GM21737 (cell line): ENCODE measurements around the gene ADGRA1.
"Not testable (repeated sequence)": the region's sequence is repeated elsewhere in the genome, so short reads cannot be mapped to it uniquely, and the experiment has no call there.

Experiments used
- ATAC-seq: cut with Tn5 transposase; IDR thresholded peaks from one replicate; pipeline ENCODE4 v1.9.1; 2021; ENCODE audit warnings: mild to moderate bottlenecking, moderate library complexity; ENCODE audit not compliant: unreplicated experiment

Gene ADGRA1

DNA sequence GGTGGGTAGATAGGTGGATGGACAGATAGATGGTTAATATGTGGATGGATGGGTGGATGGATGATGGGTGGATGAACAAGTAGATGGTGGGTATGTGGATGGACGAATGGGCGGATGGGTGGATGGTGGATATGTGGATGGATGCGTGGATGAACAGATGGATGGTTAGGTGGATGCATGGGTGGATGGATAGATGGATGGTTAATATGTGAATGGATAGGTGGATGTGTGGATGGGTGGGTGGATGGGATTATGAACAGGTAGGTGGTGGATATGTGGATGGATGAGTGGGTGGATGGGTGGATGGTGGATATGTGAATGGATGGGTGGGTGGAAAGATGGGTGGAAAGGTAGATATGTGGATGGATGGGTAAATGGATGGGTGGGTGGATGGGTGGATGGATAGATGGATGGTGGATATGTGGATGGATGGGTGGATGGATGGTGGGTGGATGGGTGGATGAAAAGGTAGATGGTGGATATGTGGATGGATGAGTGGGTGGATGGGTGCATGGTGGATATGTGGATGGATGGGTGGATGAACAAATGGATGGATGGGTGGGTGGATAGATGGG, 87.1 kb downstream of the ADGRA1 start:
- ATAC-seq = no peak

GRCh38 chr10:133175624-133176023, 87.9 kb downstream of the ADGRA1 start:
- ATAC-seq = not testable (repeated sequence)

DNA sequence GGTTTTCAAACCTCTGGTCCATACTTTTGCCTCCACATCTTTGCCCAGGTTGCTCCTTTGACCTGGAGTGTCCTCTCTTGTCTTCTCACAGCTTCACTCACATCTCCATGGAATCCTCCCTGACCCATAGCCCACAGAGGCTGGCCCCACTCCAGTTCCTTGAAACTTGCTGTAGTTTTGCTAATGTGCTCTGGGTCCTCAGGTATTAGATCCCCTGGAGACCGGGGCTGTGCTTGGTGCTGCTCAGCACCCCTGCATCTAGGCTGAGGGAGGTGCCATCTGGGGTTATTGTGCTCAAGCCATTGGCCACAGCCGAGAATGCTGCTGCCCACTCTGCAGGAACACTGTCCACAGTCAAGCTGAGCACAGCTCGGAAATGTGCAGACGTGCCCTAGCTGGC, 88.8 kb downstream of the ADGRA1 start:
- no peak for ATAC-seq

DNA sequence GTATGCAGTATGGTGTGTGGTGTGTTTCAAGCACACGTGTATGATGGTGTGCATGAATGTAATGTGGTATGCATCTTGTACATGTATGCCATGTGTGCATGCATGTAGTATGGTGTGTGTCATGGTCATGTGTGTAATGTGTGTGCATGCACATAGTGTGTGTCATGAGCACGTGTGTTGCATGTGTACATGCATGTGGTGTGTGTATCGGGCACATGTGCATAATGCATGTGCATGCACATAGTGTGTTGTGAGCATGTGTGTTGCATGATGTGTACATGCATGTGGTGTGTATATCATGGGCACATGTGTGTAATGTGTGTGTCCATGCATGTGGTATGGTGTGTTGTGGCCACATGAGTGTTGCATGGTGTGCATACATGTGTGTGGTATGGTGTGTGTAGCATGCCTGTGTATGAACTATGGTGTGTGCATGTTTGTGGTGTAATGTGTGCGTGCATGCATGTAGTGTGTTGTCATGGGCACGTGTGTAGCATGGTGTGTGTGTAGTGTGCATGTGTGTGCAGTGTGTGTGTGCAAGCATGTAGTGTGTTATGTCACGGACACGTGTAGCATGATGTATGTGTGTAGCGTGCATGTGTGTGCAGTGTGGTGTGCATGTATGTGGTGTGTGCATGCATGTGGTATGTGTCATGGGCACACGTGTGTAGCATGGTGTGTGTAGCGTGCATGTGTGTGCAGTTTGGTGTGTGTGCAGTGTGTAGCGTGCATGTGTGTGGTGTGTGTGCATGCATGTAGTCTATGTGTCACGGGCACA, 89.8 kb downstream of the ADGRA1 start:
- ATAC-seq = no peak

- ATAC-seq = no peak
Measured at GRCh38 chr10:133178357-133179127, 90.8 kb downstream of the ADGRA1 start.

DNA sequence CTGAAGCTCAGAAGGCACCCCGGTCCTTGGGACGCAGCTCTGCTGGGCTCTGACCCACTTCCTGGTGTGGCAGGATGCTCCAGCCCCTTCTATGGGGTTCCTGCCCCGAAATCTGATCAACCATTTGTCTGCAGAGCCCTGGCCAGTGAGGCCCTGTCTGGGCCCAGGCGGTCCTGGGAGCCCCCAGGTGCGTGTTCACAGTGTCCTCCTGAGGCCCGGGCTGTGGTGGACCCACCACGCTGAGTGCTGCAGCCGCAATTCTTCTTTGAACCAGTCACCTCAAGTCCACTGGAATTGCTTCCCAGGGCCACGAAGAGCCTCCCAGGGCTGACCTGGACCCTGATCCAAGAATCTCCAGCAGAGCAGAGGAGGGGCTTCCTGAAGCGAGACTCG, 91.4 kb downstream of the ADGRA1 start:
- no peak for ATAC-seq

DNA sequence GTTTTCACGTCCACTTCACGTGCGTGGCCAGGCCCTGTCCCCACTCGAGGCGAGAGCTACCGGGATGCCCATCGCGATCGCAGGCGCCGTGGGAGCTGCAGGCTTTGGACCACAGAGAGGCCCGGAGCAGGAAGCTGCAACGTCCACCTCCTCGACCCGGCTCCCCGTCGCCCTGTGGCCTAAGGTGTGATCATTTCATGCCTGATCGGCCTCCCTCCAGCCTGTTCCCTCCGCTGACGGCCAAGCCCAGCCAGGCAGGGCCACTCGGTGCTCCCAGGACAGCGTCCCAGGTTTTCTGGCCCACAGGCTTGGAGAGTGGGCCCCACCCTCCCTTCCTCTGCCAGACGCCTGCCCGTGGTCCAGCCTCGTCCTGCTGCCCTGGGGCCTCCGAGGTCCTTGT, 91.9 kb downstream of the ADGRA1 start:
- no peak for ATAC-seq

DNA sequence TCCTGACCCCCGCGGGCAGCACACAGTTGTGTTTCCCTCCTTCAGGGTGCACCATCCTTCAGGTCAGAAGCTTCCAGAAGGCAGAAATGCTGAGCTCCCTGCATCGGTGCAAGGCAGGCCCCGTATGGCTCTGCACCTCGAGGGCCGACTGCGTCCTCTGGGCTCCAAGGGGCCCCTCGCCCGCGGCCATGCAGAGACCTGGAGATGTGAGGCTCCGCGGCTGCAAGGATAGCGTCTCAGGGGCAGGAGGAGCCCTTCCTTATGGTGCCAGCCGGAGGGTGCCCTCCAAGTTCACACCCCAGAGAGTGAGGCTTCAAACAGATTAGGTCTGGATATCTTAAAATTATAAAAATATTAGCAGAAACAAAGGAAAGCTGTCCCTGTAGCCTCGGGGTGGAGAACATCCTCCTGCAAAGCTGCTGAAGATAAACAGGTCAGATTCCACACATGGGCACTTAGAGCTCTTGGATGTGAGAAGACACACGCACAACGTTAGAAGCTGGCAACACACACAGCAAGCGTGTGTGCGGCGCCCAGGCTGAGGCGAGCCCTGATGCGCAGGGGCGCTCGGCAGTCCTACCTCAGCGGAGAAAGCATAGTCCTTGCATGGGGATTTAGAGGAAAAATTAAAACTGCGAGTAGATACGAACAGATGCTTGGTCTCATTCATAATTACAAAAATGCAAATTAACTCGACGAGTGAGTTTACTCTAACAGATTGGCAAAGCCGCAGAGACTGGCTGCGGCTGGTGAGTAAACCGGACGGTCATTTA, 92.7 kb downstream of the ADGRA1 start:
- ATAC-seq = no peak

- ATAC-seq = no peak
Measured at GRCh38 chr10:133180965-133181639, 93.4 kb downstream of the ADGRA1 start.
